ENCODE measurements around the gene TMEM196.

DNA sequence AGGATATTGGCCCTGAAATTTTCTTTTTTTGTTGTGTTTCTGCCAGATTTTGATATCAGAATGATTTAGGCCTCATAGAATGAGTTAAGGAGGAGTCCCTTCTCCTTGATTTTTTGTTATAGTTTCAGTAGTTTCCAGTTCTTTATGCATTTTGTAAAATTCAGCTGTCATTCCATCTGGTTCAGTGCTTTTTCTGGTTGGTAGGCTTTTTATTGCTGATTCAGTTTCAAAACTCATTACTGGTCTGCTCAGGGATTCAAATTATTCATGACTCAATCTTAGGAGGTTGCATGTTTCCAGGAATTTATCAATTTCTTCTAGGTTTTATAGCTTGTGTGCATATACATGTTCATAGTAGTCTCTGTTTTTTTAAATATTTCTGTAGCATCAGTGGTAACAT, 10.1 kb upstream of the TMEM196 start:
- TF ChIP-seq, protein P1, sequence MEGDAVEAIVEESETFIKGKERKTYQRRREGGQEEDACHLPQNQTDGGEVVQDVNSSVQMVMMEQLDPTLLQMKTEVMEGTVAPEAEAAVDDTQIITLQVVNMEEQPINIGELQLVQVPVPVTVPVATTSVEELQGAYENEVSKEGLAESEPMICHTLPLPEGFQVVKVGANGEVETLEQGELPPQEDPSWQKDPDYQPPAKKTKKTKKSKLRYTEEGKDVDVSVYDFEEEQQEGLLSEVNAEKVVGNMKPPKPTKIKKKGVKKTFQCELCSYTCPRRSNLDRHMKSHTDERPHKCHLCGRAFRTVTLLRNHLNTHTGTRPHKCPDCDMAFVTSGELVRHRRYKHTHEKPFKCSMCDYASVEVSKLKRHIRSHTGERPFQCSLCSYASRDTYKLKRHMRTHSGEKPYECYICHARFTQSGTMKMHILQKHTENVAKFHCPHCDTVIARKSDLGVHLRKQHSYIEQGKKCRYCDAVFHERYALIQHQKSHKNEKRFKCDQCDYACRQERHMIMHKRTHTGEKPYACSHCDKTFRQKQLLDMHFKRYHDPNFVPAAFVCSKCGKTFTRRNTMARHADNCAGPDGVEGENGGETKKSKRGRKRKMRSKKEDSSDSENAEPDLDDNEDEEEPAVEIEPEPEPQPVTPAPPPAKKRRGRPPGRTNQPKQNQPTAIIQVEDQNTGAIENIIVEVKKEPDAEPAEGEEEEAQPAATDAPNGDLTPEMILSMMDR (IDR thresholded peaks at IDR 0.05): no peak
- TF ChIP-seq EZH2 (IDR thresholded peaks at IDR 0.05; ENCODE audit: borderline replicate concordance, insufficient read depth, low read depth, low read length, poor library complexity, severe bottlenecking): no peak
